OCI-LY1 (cell line): ENCODE data around the gene AGPAT2.
"Not testable (repeated sequence)": the region's sequence is repeated elsewhere in the genome, so short reads cannot be mapped to it uniquely, and the experiment has no call there.

ENCODE experiments used
- H2AFZ ChIP-seq: fragments of 200-600 bp; sonication (generic), shearing (Covaris generic); 2 replicates; pipeline ENCODE4 v1.6.0; 2014; ENCODE audit warnings: antibody characterized with exemption, mild to moderate bottlenecking, low read length
- H3F3A ChIP-seq: fragments of 200-600 bp; sonication (generic), shearing (Covaris generic); 2 replicates; pipeline ENCODE4 v1.6.0; 2014; ENCODE audit warnings: mild to moderate bottlenecking, antibody characterized with exemption, low read length, moderate library complexity; ENCODE audit not compliant: insufficient read depth
- H3K27ac ChIP-seq: fragments of 200-600 bp; sonication (generic); 2 replicates; pipeline ENCODE4 v1.5.1; 2014; ENCODE audit warnings: low read length, mixed run types, mild to moderate bottlenecking, low read depth; ENCODE audit not compliant: poor library complexity, severe bottlenecking
- H3K27me3 ChIP-seq: fragments of 200-600 bp; sonication (generic); 2 replicates; pipeline ENCODE4 v1.6.0; 2014; ENCODE audit warnings: antibody characterized with exemption, mild to moderate bottlenecking, low read length, moderate library complexity; ENCODE audit not compliant: insufficient read depth
- H3K36me3 ChIP-seq: fragments of 200-600 bp; sonication (generic); 2 replicates; pipeline ENCODE4 v1.6.1; 2014; ENCODE audit warnings: mild to moderate bottlenecking, antibody characterized with exemption, low read length, moderate library complexity, mixed read lengths; ENCODE audit not compliant: insufficient read depth
- H3K4me1 ChIP-seq: fragments of 200-600 bp; sonication (generic); 2 replicates; pipeline ENCODE4 v1.5.1; 2014; ENCODE audit warnings: mild to moderate bottlenecking, low read length, moderate library complexity; ENCODE audit not compliant: insufficient read depth, severe bottlenecking
- H3K4me2 ChIP-seq: fragments of 200-600 bp; sonication (generic), shearing (Covaris generic); 2 replicates; pipeline ENCODE4 v1.6.1; 2014; ENCODE audit warnings: low read length
- H3K4me3 ChIP-seq: fragments of 200-600 bp; sonication (generic); 2 replicates; pipeline ENCODE4 v1.5.1; 2014; ENCODE audit warnings: low read length, low read depth, mild to moderate bottlenecking, mixed read lengths; ENCODE audit not compliant: poor library complexity, severe bottlenecking
- H3K79me2 ChIP-seq: fragments of 200-600 bp; shearing (Covaris generic); 2 replicates; pipeline ENCODE4 v1.6.1; 2016; ENCODE audit warnings: mixed run types, low read length, mixed read lengths; ENCODE audit not compliant: insufficient read depth
- H3K9ac ChIP-seq: fragments of 200-600 bp; sonication (generic), shearing (Covaris generic); 2 replicates; pipeline ENCODE4 v1.6.1; 2014; ENCODE audit warnings: mild to moderate bottlenecking, low read length, mixed read lengths
- H3K9me2 ChIP-seq: fragments of 200-600 bp; sonication (generic), shearing (Covaris generic); 2 replicates; pipeline ENCODE4 v1.6.1; 2014; ENCODE audit warnings: low read depth, mild to moderate bottlenecking, low read length, mixed read lengths
- H3K9me3 ChIP-seq: fragments of 200-600 bp; shearing (Covaris generic); 2 replicates; pipeline ENCODE4 v1.6.1; 2014; ENCODE audit warnings: low read length, mixed read lengths
- H4K20me1 ChIP-seq: fragments of 200-600 bp; sonication (generic), shearing (Covaris generic); 2 replicates; pipeline ENCODE4 v1.6.0; 2016; ENCODE audit warnings: mild to moderate bottlenecking, low read length; ENCODE audit not compliant: insufficient read depth
- CTCF ChIP-seq: fragments of 200-600 bp; sonication (generic), shearing (Covaris generic); IDR thresholded peaks from 2 replicates; pipeline ENCODE4 v1.5.1; 2017; ENCODE audit warnings: mild to moderate bottlenecking, antibody characterized with exemption, low read length, moderate library complexity, mixed read lengths
- EZH2 ChIP-seq: fragments of 200-600 bp; sonication (generic), shearing (Covaris generic); IDR thresholded peaks from 2 replicates; pipeline ENCODE4 v1.8.0; 2017; ENCODE audit warnings: borderline replicate concordance, mixed run types, mild to moderate bottlenecking, antibody characterized with exemption, low read length, moderate library complexity, mixed read lengths

The AGPAT2 gene

DNA sequence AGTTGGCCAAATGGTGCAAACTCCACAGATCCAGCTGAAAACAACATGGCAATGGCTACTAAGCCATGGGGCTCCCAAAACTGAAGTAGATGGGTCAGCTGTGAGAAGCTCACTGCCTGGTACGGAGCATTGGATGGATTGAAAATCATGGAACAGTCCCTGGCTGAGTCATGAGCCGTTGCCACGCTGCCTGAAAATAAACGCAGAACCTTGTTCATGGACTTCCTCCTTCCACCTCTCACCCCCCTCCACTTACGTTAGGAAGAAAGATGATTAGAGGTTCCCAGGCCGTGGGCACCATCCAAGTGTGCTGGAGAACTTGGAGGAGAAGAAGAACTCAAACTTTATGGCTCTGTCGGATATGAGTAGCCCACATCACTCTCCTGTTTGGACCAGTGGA is 18.3 kb upstream of the AGPAT2 start:
- Histone ChIP-seq H3K27me3 (peaks cover 14% of the 10 kb centered on the region; the same call in 1 of the 2 replicates), H3K4me1 (no peaks in the 10 kb centered on the region), H3K4me3 (no peak overlapping the region), H3K4me2 (no peak overlapping the region), H2AFZ (no peak overlapping the region), H4K20me1 (no peaks in the 10 kb centered on the region), H3K36me3 (no peaks in the 10 kb centered on the region), H3K79me2 (no peaks in the 10 kb centered on the region), H3F3A (no peaks in the 10 kb centered on the region), H3K9me3 (no peaks in the 10 kb centered on the region), H3K27ac (no peak overlapping the region), H3K9me2 (no peaks in the 10 kb centered on the region), H3K9ac (no peak overlapping the region)
- no peak for TF ChIP-seq EZH2
- TF ChIP-seq CTCF, result no peak

DNA sequence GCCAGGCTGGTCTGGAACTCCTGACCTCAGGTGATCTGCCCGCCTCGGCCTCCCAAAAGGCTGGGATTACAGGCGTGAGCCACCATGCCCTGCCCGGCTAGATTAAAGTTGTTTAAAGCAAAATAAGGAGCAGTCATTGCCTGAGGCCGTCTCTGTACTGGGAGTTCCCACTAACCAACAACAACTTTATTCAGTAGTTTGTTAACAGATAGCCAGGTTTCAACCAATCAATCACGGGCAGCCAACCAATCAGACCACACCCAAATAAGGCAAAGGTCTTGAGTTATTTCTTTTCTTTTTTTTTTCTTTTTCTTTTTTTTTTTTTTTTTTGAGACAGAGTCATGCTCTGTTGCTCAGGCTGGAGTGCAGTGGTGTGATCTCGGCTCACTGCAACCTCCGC is 17.5 kb upstream of the AGPAT2 start:
- not testable (repeated sequence) for H3K36me3 ChIP-seq, H3K9me3 ChIP-seq, H3K9ac ChIP-seq, H3K9me2 ChIP-seq, H3K79me2 ChIP-seq, H3K4me3 ChIP-seq, H3K4me1 ChIP-seq, H3F3A ChIP-seq, H3K27ac ChIP-seq, H4K20me1 ChIP-seq, H3K4me2 ChIP-seq, H2AFZ ChIP-seq
- peaks cover 14% of the 10 kb centered on the region; the same call in 1 of the 2 replicates for H3K27me3 ChIP-seq

DNA sequence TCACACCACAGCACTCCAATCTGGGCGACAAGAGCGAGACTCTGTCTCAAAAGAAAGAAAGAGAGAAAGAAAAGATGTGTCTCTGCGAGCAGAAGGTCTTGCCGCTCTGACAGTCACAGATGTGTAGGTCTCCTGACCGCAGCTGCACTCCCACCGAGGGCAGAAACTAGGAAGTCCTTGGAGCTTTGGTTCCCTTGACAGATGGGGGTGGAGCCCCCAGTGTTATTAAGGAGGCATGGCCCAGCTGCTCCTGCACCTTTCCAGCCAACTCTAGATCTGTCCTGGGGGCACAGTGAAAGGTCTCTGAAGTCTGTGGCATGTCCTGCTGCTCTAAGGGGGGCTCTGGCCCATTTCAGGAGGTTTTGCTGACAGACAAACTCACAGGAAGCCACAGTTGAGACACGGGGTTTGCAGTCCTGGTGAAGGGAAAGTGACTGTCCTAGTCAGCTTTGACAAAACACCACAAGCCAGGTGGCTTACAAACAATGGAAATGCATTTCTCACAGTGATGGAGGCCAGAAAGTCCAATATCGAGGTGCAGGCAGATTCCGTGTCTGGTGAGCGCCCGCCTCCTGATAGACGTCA is 16.1 kb upstream of the AGPAT2 start:
- H3F3A ChIP-seq, result no peaks in the 10 kb centered on the region
- no peak overlapping the region for H3K27ac ChIP-seq
- TF ChIP-seq CTCF, result no peak
- TF ChIP-seq EZH2, result no peak
- no peaks in the 10 kb centered on the region for H3K9me2 ChIP-seq
- H3K4me3 ChIP-seq, result no peak overlapping the region
- no peak overlapping the region for H3K4me2 ChIP-seq
- no peaks in the 10 kb centered on the region for H3K79me2 ChIP-seq
- H3K27me3 ChIP-seq, result peaks cover 14% of the 10 kb centered on the region; the same call in 1 of the 2 replicates
- no peaks in the 10 kb centered on the region for H4K20me1 ChIP-seq
- H3K36me3 ChIP-seq, result no peaks in the 10 kb centered on the region
- H3K9me3 ChIP-seq, result no peaks in the 10 kb centered on the region
- H3K4me1 ChIP-seq, result no peaks in the 10 kb centered on the region
- H2AFZ ChIP-seq, result no peak overlapping the region
- no peak overlapping the region for H3K9ac ChIP-seq

DNA sequence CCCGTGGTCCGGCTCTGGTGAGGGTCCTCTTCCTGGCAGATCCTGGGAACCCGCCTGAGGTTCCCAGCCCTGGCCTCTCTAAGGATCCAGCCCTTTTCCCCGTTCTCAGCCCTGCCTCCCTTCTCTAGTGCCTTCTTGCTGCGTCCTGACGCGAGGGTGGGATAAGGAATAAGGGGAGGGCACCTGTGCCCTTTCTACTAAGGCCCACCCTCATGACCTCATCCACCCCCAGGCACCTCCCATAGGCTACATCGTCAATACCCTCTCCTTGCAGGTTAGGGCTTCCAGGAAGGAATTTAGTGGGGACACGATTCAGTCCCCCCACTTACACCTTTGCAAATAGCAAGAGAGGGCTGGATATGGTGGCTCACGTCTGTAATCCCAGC is 14.4 kb upstream of the AGPAT2 start:
- H3K4me3 ChIP-seq, result no peak overlapping the region
- no peaks in the 10 kb centered on the region for H3K9me3 ChIP-seq
- no peaks in the 10 kb centered on the region for H3K9me2 ChIP-seq
- no peak overlapping the region for H3K9ac ChIP-seq
- peaks cover 21% of the 10 kb centered on the region; the same call in 1 of the 2 replicates for H3K27me3 ChIP-seq
- TF ChIP-seq EZH2 (no peak), CTCF (no peak)
- H3K27ac ChIP-seq, result no peak overlapping the region
- no peaks in the 10 kb centered on the region for H3K36me3 ChIP-seq
- peaks cover 7% of the 10 kb centered on the region for H3K4me1 ChIP-seq
- no peaks in the 10 kb centered on the region for H3F3A ChIP-seq
- H4K20me1 ChIP-seq, result no peaks in the 10 kb centered on the region
- no peaks in the 10 kb centered on the region for H3K79me2 ChIP-seq
- no peak overlapping the region for H2AFZ ChIP-seq
- no peak overlapping the region for H3K4me2 ChIP-seq
